Measurements from ENCODE around the gene DAAM2. TPM values are rescaled to one million over a fixed set of nuclear protein-coding genes. Genes with fewer than 3 reads are reported as not detected.

DAAM2 gene
- total RNA-seq, 2 experiments from 2014 or later, result 0.09 to 1.1 TPM

GRCh38 chr6:39902136-39902535, 110.0 kb downstream of the DAAM2 start:
- POLR2A ChIA-PET, result no interaction called here

GRCh38 chr6:39902786-39903465, 110.8 kb downstream of the DAAM2 start:
- Histone ChIP-seq H3K4me3 (ENCODE audit: low read depth, low read length, poor library complexity, severe bottlenecking) (no peak overlapping the region), H2AFZ (ENCODE audit: low read length) (no peak overlapping the region), H3K36me3 (ENCODE audit: insufficient read depth, low read length) (no peaks in the 10 kb centered on the region), H3K79me2 (ENCODE audit: insufficient read depth, low read depth, low read length) (no peaks in the 10 kb centered on the region), H3K27ac (ENCODE audit: low read depth, low read length, poor library complexity, severe bottlenecking) (no peak overlapping the region), H3K9me2 (ENCODE audit: insufficient read depth, low read length) (no peaks in the 10 kb centered on the region), H3K9me3 (ENCODE audit: low read length) (no peaks in the 10 kb centered on the region), H4K20me1 (ENCODE audit: insufficient read depth, low read length) (no peaks in the 10 kb centered on the region), H3K4me2 (ENCODE audit: low read length) (no peak overlapping the region), H3K4me1 (ENCODE audit: insufficient read depth, low read length, poor library complexity, severe bottlenecking) (no peaks in the 10 kb centered on the region)
- TF ChIP-seq EZH2phosphoT487 (IDR thresholded peaks at IDR 0.05; ENCODE audit: borderline replicate concordance, low read depth, low read length), result no peak
- TF ChIP-seq, protein P1, sequence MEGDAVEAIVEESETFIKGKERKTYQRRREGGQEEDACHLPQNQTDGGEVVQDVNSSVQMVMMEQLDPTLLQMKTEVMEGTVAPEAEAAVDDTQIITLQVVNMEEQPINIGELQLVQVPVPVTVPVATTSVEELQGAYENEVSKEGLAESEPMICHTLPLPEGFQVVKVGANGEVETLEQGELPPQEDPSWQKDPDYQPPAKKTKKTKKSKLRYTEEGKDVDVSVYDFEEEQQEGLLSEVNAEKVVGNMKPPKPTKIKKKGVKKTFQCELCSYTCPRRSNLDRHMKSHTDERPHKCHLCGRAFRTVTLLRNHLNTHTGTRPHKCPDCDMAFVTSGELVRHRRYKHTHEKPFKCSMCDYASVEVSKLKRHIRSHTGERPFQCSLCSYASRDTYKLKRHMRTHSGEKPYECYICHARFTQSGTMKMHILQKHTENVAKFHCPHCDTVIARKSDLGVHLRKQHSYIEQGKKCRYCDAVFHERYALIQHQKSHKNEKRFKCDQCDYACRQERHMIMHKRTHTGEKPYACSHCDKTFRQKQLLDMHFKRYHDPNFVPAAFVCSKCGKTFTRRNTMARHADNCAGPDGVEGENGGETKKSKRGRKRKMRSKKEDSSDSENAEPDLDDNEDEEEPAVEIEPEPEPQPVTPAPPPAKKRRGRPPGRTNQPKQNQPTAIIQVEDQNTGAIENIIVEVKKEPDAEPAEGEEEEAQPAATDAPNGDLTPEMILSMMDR (conservative IDR thresholded peaks at IDR 0.05; ENCODE audit: low read length), result 0 out of 2 replicates have a peak, but pooled peaks have one; percentile 13
- DNase-seq (ENCODE audit: low spot score), result no peak
- ChIA-PET CTCF (ENCODE audit: unreplicated experiment) (no interaction called here), POLR2A (no interaction called here)
- intact Hi-C loops (cut with micrococcal nuclease; ENCODE audit: unreplicated experiment), result no loop called here
- no TSS peak for BruUV-seq (replicated peaks)

More at GRCh38 chr6:39902136-39902535, 110.0 kb downstream of the DAAM2 start:
- no peak overlapping the region for H3K4me2 ChIP-seq (ENCODE audit: low read length)
- intact Hi-C loops (cut with micrococcal nuclease; ENCODE audit: unreplicated experiment), result no loop called here
- TF ChIP-seq, protein P1 (conservative IDR thresholded peaks at IDR 0.05; ENCODE audit: low read length), result no peak
- TF ChIP-seq EZH2phosphoT487 (IDR thresholded peaks at IDR 0.05; ENCODE audit: borderline replicate concordance, low read depth, low read length), result no peak
- H3K9me2 ChIP-seq (ENCODE audit: insufficient read depth, low read length), result no peaks in the 10 kb centered on the region
- H3K4me1 ChIP-seq (ENCODE audit: insufficient read depth, low read length, poor library complexity, severe bottlenecking), result no peaks in the 10 kb centered on the region
- H2AFZ ChIP-seq (ENCODE audit: low read length), result no peak overlapping the region
- no peak overlapping the region for H3K27ac ChIP-seq (ENCODE audit: low read depth, low read length, poor library complexity, severe bottlenecking)
- H4K20me1 ChIP-seq (ENCODE audit: insufficient read depth, low read length), result no peaks in the 10 kb centered on the region
- no peaks in the 10 kb centered on the region for H3K79me2 ChIP-seq (ENCODE audit: insufficient read depth, low read depth, low read length)
- H3K4me3 ChIP-seq (ENCODE audit: low read depth, low read length, poor library complexity, severe bottlenecking), result no peak overlapping the region
- H3K9me3 ChIP-seq (ENCODE audit: low read length), result no peaks in the 10 kb centered on the region
- CTCF ChIA-PET (ENCODE audit: unreplicated experiment), result no interaction called here
- DNase-seq (ENCODE audit: low spot score), result no peak
- no peaks in the 10 kb centered on the region for H3K36me3 ChIP-seq (ENCODE audit: insufficient read depth, low read length)
- no TSS peak for BruUV-seq (replicated peaks)

DNA sequence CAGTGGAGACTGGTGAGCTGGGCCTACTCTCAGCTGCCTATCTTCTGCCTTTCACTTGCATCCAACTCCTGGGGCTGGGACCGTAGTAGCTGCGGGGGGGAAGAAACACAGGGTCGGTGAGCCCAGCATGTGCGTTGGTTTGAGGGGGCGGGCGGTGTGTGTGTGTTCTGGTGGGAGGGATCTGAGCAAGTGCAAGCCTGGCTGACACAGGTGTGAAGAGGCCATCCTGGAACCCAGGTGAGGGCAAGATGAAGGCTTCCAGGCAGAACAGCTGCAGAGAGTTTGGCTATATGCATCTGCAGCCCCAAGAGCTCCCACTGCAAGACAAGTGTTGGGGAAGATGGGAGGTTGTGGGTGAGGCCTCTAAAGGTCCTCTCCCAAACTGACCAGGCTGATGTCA, 111.5 kb downstream of the DAAM2 start:
- TF ChIP-seq, protein P1 (conservative IDR thresholded peaks at IDR 0.05; ENCODE audit: low read length), result no peak
- TF ChIP-seq EZH2phosphoT487 (IDR thresholded peaks at IDR 0.05; ENCODE audit: borderline replicate concordance, low read depth, low read length), result no peak
- Histone ChIP-seq H3K4me3 (ENCODE audit: low read depth, low read length, poor library complexity, severe bottlenecking) (no peak overlapping the region), H3K4me1 (ENCODE audit: insufficient read depth, low read length, poor library complexity, severe bottlenecking) (no peaks in the 10 kb centered on the region), H3K9me3 (ENCODE audit: low read length) (no peaks in the 10 kb centered on the region), H3K27ac (ENCODE audit: low read depth, low read length, poor library complexity, severe bottlenecking) (no peak overlapping the region), H4K20me1 (ENCODE audit: insufficient read depth, low read length) (no peaks in the 10 kb centered on the region), H2AFZ (ENCODE audit: low read length) (no peak overlapping the region), H3K36me3 (ENCODE audit: insufficient read depth, low read length) (no peaks in the 10 kb centered on the region), H3K79me2 (ENCODE audit: insufficient read depth, low read depth, low read length) (no peaks in the 10 kb centered on the region), H3K9me2 (ENCODE audit: insufficient read depth, low read length) (no peaks in the 10 kb centered on the region), H3K4me2 (ENCODE audit: low read length) (no peak overlapping the region)
- no TSS peak for BruUV-seq (replicated peaks)
- ChIA-PET CTCF (ENCODE audit: unreplicated experiment) (no interaction called here), POLR2A (no interaction called here)
- intact Hi-C loops (cut with micrococcal nuclease; ENCODE audit: unreplicated experiment), result no loop called here
- no peak for DNase-seq (ENCODE audit: low spot score)

All from OCI-LY7 (cell line).